ENCODE data around the gene WASF1. TPM values are rescaled to one million over a fixed set of nuclear protein-coding genes. Genes with fewer than 3 reads are reported as not detected.

WASF1 gene
- total RNA-seq, 3 donors from 2014 or later, result 11.4 to 19.7 (median 12.3) TPM

Other genes starting within 250 kb of the WASF1 start
- under 1 TPM in 1 of 3 donors, not detected in 2; 0.15 TPM for gene GPR6, start 201.4 kb downstream of the WASF1 start, total RNA-seq
- gene CDC40, start 757 bp upstream of the WASF1 start, total RNA-seq, result 10 to 100 TPM; 17.8 to 27.4 (median 20.3) TPM
- gene METTL24, start 178.7 kb upstream of the WASF1 start, total RNA-seq, result 1 to 10 TPM in 2 of 3 donors, under 1 TPM in 1; 0.96 to 6.6 (median 3.4) TPM
- 1 to 10 TPM; 1.6 to 4.7 (median 2.0) TPM for gene DDO, start 235.9 kb upstream of the WASF1 start, total RNA-seq